HUDEP-2 (cell line): ENCODE data around the gene PSTPIP1.

Experiments used
- DNase-seq, 76 experiments: peaks; one replicate each; lab custom pipeline; 2025; ENCODE audit not compliant: unreplicated experiment in 76 of 76; lab: John Stamatoyannopoulos, UW

Gene PSTPIP1

GRCh38 chr15:76998663-76999285, 3.8 kb downstream of the PSTPIP1 start:
- DNase-seq: no peak

- DNase-seq: no peak
Observed at GRCh38 chr15:76999996-77000395, 5.1 kb downstream of the PSTPIP1 start.

GRCh38 chr15:77001351-77001750, 6.4 kb downstream of the PSTPIP1 start:
- DNase-seq: no peak

GRCh38 chr15:77001966-77002365, 7.0 kb downstream of the PSTPIP1 start:
- DNase-seq: no peak

GRCh38 chr15:77002436-77002835, 7.5 kb downstream of the PSTPIP1 start:
- DNase-seq: no peak

- no peak for DNase-seq
Observed at GRCh38 chr15:77002954-77003912, 8.3 kb downstream of the PSTPIP1 start.

GRCh38 chr15:77004189-77004588, 9.3 kb downstream of the PSTPIP1 start:
- DNase-seq: no peak

GRCh38 chr15:77009176-77009575, 14.2 kb downstream of the PSTPIP1 start:
- DNase-seq: no peak

GRCh38 chr15:77009646-77010311, 14.9 kb downstream of the PSTPIP1 start:
- DNase-seq: no peak

GRCh38 chr15:77010312-77010686, 15.4 kb downstream of the PSTPIP1 start:
- no peak for DNase-seq

GRCh38 chr15:77010857-77011256, 15.9 kb downstream of the PSTPIP1 start:
- no peak for DNase-seq

GRCh38 chr15:77012117-77012712, 17.3 kb downstream of the PSTPIP1 start:
- DNase-seq: no peak

- DNase-seq: no peak
Observed at GRCh38 chr15:77012868-77013267, 17.9 kb downstream of the PSTPIP1 start.

GRCh38 chr15:77013776-77014131, 18.8 kb downstream of the PSTPIP1 start:
- DNase-seq: no peak

- DNase-seq: no peak
Observed at GRCh38 chr15:77014132-77015081, 19.5 kb downstream of the PSTPIP1 start.

- DNase-seq: no peak
Observed at GRCh38 chr15:77015646-77016320, 20.9 kb downstream of the PSTPIP1 start.

GRCh38 chr15:77016321-77016695, 21.4 kb downstream of the PSTPIP1 start:
- no peak for DNase-seq

- DNase-seq: no peak
Observed at GRCh38 chr15:77017091-77017660, 22.2 kb downstream of the PSTPIP1 start.
